ENCODE data around the gene RAB29.
"Not testable (repeated sequence)": the region's sequence is repeated elsewhere in the genome, so short reads cannot be mapped to it uniquely, and the experiment has no call there.

RAB29 gene

GRCh38 chr1:205775015-205775716 lies at the start of gene RAB29:
TSS of gene RAB29 (minus strand) at chr1:205775482. CDS start at chr1:205774956, 526 bp downstream.
- peak; percentile 74 for DNase-seq (ENCODE audit: low read depth)

DNA sequence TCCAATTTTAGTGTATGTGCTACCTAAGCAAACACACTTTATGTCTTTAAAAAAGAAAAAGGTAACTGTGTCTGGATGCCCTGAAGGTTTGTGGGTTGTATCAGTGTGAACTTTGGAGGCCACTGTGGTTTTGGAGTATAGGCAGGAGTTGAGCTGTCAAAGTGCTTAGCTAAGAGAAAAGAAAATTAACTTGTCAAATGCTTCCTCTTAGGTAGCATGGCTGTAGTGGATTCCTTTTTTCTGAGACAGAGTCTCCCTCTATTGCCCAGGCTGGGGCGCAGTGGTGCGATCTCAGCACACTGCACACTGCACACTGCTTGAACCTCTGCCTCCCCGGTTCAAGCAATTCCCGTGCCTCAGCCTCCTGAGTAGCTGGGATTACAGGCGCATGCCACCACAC lies 48.9 kb upstream of the RAB29 start:
- DNase-seq (ENCODE audit: low read depth): no peak

GRCh38 chr1:205823260-205823659 lies 48.0 kb upstream of the RAB29 start:
- DNase-seq (ENCODE audit: low read depth): not testable (repeated sequence)

GRCh38 chr1:205822397-205822796 lies 47.1 kb upstream of the RAB29 start:
- DNase-seq (ENCODE audit: low read depth): no peak

GRCh38 chr1:205817988-205818387 lies 42.7 kb upstream of the RAB29 start:
- no peak for DNase-seq (ENCODE audit: low read depth)

- no peak for DNase-seq (ENCODE audit: low read depth)
Measured at GRCh38 chr1:205817364-205817763, 42.1 kb upstream of the RAB29 start.

DNA sequence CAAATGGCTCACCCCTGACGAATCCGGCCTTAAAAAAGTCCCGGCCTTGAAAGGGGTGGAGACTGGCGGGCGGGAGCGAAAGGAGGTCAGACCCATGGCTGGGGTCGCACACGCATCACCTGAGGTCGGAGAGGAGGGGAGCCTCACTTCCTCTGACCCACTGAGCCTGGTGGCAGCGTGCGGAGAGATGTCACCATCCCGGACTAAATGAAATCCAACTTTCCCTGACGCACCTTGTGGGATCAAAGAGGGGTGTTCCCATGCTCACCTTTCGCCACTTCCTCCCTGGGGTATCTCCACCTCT lies 38.4 kb upstream of the RAB29 start:
- DNase-seq (ENCODE audit: low read depth): no peak

- peak; percentile 84 for DNase-seq (ENCODE audit: low read depth)
Measured at GRCh38 chr1:205812878-205813754, 37.8 kb upstream of the RAB29 start, which contains the start of gene SLC41A1. TSS of gene SLC41A1 (minus strand) at chr1:205813198. CDS start at chr1:205810441, 2,757 bp downstream.

DNA sequence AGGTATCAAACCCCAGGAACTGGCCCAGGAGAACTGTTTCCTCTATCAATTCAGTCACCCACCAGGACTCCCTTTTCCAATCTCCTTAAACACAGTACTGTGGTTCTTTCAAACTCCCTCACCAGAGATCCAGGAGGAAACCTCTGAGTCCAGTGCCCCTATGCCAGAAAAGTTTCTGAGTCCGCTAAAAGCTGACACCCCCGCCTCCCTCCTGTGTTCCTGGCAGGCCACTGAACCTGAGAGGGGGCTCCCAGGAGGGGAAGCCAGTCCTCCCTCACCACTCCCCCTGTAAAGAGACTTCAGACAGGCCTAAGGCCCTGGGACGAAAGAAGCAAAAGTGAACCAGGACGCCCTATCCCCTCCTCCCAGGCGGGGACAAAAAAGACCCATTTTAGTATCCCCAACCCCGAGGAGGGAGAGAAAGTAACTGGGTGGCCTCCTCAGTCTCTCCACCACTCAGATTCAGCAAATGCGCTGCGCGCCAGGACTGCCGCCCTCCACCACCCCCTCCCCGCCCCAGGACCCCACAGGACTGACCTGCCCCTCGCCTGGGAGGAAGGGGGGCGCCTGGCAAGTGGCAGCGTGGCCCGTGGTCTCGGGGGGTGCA lies 37.1 kb upstream of the RAB29 start:
- peak; percentile 3 for DNase-seq (ENCODE audit: low read depth)

GRCh38 chr1:205811660-205812059 lies 36.4 kb upstream of the RAB29 start:
- no peak for DNase-seq (ENCODE audit: low read depth)

GRCh38 chr1:205810448-205811157 lies 35.3 kb upstream of the RAB29 start:
- DNase-seq (ENCODE audit: low read depth): no peak

DNA sequence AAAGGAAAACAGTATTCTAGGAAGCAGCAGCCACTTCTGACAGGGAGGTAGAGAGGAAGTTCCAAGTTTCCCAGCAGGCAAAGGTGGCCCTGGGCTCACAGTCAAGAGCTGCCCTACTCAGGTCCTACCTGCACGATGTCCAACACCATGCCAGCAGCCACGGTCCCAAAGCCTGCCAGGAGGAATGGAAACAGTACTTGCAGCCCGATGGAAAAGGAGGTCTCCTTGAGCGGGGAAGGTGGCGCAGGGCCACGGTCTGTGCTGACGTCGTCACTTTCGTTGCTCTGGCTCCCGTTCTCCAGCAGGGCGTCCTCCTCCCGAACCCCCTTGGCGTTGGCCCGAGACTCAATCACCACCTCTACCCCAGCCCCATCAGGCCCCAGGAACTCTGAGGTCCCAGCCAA lies 34.7 kb upstream of the RAB29 start:
- DNase-seq (ENCODE audit: low read depth): no peak

- DNase-seq (ENCODE audit: low read depth): no peak
Measured at GRCh38 chr1:205809469-205809868, 34.2 kb upstream of the RAB29 start.

DNA sequence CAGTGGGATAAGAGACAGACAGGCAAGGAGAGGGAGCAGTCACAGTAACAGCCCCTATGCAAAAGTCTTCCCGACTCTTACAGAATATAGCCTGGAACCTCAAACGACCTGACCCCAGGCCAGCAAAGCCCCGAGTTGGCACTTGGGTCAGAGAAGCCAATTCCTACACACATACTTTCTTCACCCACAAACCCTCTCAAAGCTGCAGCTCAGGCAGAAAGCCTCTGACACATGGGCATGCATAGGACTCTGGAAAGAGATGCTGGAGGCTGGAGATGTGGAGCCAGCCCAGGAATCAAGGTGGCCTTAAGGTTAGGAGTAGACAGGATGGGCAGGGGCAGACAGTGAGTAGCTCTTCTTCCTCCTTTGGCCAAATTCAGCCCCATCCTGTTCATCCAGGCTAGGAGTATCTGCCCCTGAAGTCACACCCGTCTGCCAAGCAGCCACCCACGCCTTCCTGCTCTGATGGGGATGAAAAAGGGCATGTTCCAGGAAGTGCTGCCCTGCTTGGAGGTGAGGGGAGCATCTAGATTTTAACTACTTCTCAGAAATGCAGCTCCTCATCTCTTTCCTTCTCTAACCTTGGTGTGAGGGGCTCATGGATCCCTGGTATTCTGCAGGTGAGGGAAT lies 29.9 kb upstream of the RAB29 start:
- no peak for DNase-seq (ENCODE audit: low read depth)

DNA sequence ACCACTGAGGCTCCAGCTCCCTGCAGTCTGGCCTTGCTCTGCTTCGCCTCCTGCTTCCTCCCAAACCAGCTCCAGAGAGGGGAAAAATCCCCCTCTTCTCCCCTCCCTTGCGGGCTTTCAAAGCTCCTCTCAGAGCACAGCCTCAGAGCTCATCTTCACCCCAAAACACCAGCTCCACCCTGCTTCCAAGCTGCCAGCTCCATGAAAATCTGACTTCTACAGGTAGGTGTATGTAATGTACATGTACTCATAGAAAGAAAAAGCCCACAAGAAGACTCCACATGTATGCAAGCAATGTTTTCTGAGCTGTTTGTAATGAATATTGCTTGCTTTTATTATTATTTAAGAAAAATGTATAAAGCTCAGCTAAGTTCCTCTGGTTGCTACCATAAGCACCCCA lies 29.3 kb upstream of the RAB29 start:
- no peak for DNase-seq (ENCODE audit: low read depth)

- DNase-seq (ENCODE audit: low read depth): no peak
Measured at GRCh38 chr1:205803986-205804385, 28.7 kb upstream of the RAB29 start.

- no peak for DNase-seq (ENCODE audit: low read depth)
Measured at GRCh38 chr1:205802060-205802459, 26.8 kb upstream of the RAB29 start.

- no peak for DNase-seq (ENCODE audit: low read depth)
Measured at GRCh38 chr1:205800981-205801703, 25.9 kb upstream of the RAB29 start.

- no peak for DNase-seq (ENCODE audit: low read depth)
Measured at GRCh38 chr1:205800427-205800826, 25.1 kb upstream of the RAB29 start.

- DNase-seq (ENCODE audit: low read depth): no peak
Measured at GRCh38 chr1:205798577-205798976, 23.3 kb upstream of the RAB29 start.

- no peak for DNase-seq (ENCODE audit: low read depth)
Measured at GRCh38 chr1:205797168-205797567, 21.9 kb upstream of the RAB29 start.

Data from stimulated activated CD8-positive, alpha-beta memory T cell treated with anti-CD3 and anti-CD28 coated beads, Interleukin-12 subunit alpha, Interleukin-12 subunit beta, amount 100 ng/mL, for 1 hour (primary cell).